Dendritic cell treated with granulocyte-macrophage colony-stimulating factor and Interleukin-4, amounts not matched to agents 40 ng/mL and 50 ng/mL, for 4 days (primary cell): ENCODE data around the gene PTPRK.
"Not testable (repeated sequence)": the region's sequence is repeated elsewhere in the genome, so short reads cannot be mapped to it uniquely, and the experiment has no call there.

Source experiments
- H3K27ac Mint-ChIP-seq: one replicate; pipeline ENCODE4 v1.8.0; 2022; ENCODE audit warnings: mild to moderate bottlenecking, mixed read lengths
- H3K27me3 Mint-ChIP-seq: one replicate; pipeline ENCODE4 v1.8.0; 2022; ENCODE audit warnings: mild to moderate bottlenecking, mixed read lengths
- H3K36me3 Mint-ChIP-seq: one replicate; pipeline ENCODE4 v1.8.0; 2022; ENCODE audit warnings: low read depth, mixed read lengths
- H3K4me1 Mint-ChIP-seq: one replicate; pipeline ENCODE4 v1.8.0; 2022; ENCODE audit warnings: low read depth, mixed read lengths
- H3K4me3 Mint-ChIP-seq: one replicate; pipeline ENCODE4 v1.8.0; 2022; ENCODE audit warnings: mild to moderate bottlenecking, moderate library complexity, mixed read lengths
- H3K9me3 Mint-ChIP-seq: one replicate; pipeline ENCODE4 v1.8.0; 2022; ENCODE audit warnings: mixed read lengths
- intact Hi-C: fragments of 100-400 bp; cut with micrococcal nuclease; formaldehyde crosslinking; loops from one replicate; pipeline ENCODE4 v1.15.0; 2022

Gene PTPRK

DNA sequence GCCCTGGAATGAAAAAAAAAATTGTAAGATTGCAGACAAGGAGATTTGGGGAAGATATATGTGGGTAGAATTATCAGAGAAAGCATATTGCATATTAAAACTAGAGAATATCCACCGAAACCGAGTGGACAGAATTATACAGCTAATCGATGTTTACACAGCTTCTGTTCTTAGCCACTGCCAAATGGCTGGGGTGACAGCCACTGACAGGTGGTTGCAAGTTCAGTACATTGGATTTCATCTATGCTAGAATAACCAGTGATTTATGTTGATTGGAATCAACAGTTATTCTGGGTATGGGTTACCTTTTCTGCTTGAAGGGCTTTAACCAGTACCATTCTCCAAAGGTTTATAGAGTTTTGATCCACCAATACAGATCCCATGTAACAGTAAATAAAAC is 571.1 kb downstream of the PTPRK start:
- Mint-ChIP-seq H3K36me3 (no peaks in the 10 kb centered on the region), H3K27me3 (no peaks in the 10 kb centered on the region), H3K27ac (no peak overlapping the region), H3K4me1 (no peaks in the 10 kb centered on the region), H3K4me3 (no peak overlapping the region), H3K9me3 (no peaks in the 10 kb centered on the region)
- intact Hi-C loops, result no loop called here

DNA sequence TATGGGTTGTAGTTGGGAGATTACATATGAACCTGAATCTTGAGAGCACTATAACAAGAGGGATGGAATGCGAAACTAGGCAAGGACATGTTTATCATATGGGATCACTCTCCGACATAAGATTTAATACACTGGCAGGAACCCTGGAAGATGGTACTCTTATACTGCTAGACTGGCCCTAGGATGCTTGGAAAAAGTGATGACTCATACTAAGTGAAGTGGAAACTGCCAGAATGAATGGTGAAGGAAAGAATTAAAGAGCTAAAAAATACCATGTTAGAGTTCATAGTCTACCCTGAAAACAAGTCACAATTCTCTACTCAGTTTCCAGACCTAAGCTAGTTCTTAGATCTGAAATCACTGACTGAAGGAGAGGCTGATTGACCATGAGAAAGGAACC is 574.0 kb downstream of the PTPRK start:
- H3K4me1 Mint-ChIP-seq, result no peaks in the 10 kb centered on the region
- no peak overlapping the region for H3K27ac Mint-ChIP-seq
- no peaks in the 10 kb centered on the region for H3K27me3 Mint-ChIP-seq
- H3K4me3 Mint-ChIP-seq, result no peak overlapping the region
- no peaks in the 10 kb centered on the region for H3K36me3 Mint-ChIP-seq
- H3K9me3 Mint-ChIP-seq, result no peaks in the 10 kb centered on the region
- intact Hi-C loops, result no loop called here

DNA sequence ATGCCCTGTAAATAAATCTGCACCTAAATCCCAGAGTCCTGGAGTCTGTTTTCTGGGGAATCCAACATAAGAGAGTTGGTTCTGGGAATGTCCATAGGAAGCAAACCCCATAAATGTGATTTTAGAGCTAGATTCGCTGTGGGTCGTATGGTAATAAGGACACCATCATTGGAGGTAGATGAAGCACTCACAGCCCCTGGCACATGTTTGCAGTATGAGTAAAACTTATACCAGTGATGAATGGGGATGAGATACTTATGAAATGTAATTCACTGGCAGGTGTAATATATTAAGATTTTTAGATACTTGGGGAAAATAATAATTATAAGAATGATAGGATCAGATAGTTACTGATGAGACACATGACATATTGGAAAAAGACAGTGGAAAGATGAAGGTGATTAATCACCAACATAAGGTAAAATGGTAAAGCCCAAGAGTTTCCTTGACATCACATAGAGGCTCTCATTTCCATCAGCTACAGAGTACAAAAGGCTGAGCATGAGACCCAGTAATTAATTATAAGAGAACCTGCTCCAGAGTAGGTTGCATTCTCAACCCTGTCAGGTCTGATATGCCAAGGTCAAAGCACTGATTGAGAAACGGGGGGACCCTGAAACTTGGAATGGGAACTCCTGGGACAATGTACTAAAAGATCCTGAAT is 574.8 kb downstream of the PTPRK start:
- no peak overlapping the region for H3K4me3 Mint-ChIP-seq
- no peaks in the 10 kb centered on the region for H3K4me1 Mint-ChIP-seq
- no peaks in the 10 kb centered on the region for H3K9me3 Mint-ChIP-seq
- intact Hi-C loops, result no loop called here
- H3K36me3 Mint-ChIP-seq, result no peaks in the 10 kb centered on the region
- H3K27me3 Mint-ChIP-seq, result no peaks in the 10 kb centered on the region
- no peak overlapping the region for H3K27ac Mint-ChIP-seq

DNA sequence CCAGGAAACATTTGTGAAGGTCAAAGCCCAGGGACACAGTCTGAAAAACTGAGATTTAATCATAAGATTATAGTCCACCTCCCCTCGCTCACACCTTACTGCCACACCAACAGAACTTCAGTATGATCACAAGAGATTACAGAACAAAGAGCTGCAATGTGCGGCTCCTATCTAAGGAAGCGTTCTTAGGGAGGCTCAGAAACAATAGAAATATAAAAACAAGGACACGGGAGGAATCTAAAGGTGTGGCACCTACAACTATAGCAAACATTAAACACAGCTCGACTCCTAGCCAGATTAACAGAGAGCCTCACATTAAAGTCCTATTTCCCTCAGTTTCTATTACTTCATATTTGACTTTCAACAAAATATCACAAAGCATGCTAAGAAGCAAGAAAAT is 579.2 kb downstream of the PTPRK start:
- no peaks in the 10 kb centered on the region for H3K27me3 Mint-ChIP-seq
- no peaks in the 10 kb centered on the region for H3K9me3 Mint-ChIP-seq
- no peak overlapping the region for H3K27ac Mint-ChIP-seq
- no peak overlapping the region for H3K4me3 Mint-ChIP-seq
- no peaks in the 10 kb centered on the region for H3K4me1 Mint-ChIP-seq
- no peaks in the 10 kb centered on the region for H3K36me3 Mint-ChIP-seq
- intact Hi-C loops, result no loop called here

DNA sequence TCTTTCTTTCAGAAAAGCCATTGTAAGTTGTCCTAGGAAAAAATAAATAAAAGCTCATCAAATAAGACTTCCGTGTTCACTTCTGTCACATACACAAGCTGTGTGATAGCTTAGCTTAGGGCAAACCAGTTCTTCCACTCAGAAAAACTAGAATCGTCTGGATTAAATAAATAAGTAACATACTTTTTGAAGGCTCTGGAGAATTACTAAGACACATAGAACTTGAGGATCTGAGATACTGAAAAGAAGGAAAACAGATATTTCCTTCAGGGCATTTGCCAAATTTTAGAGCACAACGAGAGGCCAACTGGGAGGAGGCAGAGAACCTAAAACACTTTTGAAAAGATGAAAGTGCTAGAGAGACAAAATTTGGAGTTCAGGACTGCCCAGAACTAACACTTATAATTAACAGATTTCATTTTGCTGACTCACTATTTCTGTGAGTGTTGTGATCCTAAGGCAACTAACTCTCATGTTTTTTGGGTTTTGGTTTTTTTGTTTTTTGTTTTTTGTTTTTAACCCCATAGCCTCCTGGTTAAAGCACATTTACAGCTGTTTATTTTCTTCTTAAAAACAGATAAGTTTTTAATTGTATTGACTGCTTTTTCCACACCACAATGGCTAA is 580.8 kb downstream of the PTPRK start:
- Mint-ChIP-seq H3K27me3 (no peaks in the 10 kb centered on the region), H3K36me3 (no peaks in the 10 kb centered on the region), H3K27ac (no peak overlapping the region), H3K4me3 (no peak overlapping the region), H3K4me1 (no peaks in the 10 kb centered on the region), H3K9me3 (no peaks in the 10 kb centered on the region)
- intact Hi-C loops, result no loop called here

DNA sequence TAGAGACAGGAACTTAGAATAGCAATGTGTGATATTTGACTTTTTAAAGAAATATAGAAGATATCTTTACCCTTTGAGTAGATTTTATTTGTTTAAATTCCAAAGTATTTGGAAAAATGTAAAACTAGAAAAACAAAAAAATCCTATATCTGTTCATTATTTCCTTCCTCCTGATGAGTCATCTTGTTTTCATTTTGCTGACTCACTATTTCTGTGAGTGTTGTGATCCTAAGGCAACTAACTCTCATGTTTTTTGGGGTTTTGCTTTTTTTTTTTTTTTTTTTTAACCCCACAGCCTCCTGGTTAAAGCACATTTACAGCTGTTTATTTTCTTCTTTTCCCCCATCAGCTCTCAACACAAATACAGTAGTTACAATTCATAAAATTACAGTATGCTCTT is 581.7 kb downstream of the PTPRK start:
- H3K27me3 Mint-ChIP-seq, result no peaks in the 10 kb centered on the region
- H3K4me1 Mint-ChIP-seq, result no peaks in the 10 kb centered on the region
- intact Hi-C loops, result no loop called here
- no peak overlapping the region for H3K4me3 Mint-ChIP-seq
- H3K36me3 Mint-ChIP-seq, result no peaks in the 10 kb centered on the region
- no peak overlapping the region for H3K27ac Mint-ChIP-seq
- H3K9me3 Mint-ChIP-seq, result no peaks in the 10 kb centered on the region

DNA sequence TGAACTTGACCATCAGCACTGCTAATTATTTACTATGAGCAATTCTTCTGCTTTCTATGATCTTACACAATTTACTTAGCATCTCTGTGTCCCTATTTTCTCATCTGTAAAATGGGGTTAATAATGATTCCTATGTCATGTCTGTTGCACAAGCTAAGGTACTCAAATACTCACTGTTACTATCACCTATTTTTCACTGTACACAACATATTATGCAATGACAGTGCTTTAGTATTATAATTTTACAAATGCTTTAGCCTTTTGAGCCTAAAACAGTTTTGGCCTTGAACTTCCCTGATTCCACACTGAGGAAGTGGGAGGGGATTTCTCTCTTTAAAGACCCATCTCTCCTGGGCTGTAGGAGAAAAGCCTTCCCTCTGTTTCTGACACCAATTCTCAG is 582.7 kb downstream of the PTPRK start:
- no peaks in the 10 kb centered on the region for H3K36me3 Mint-ChIP-seq
- no peaks in the 10 kb centered on the region for H3K4me1 Mint-ChIP-seq
- intact Hi-C loops, result no loop called here
- no peak overlapping the region for H3K4me3 Mint-ChIP-seq
- H3K27ac Mint-ChIP-seq, result no peak overlapping the region
- no peaks in the 10 kb centered on the region for H3K27me3 Mint-ChIP-seq
- H3K9me3 Mint-ChIP-seq, result peaks cover 6% of the 10 kb centered on the region

DNA sequence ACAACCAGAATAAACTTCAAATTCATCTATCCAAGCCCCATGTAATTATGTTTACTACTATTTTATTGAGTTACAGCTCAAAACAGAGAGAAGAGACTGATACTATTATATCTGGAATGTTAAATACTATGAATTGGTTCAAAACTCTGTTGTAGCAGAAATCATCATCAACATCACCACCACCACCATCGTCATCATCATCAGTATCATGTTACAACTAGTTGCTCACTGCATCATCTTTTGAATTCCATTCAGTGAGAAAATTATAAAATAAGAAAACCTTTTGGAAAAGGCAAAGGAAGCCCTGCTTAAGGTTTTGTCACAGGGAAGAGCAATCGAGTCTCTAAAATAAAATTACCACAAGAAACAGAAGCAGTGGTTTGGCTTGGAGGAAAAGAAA is 583.3 kb downstream of the PTPRK start:
- H3K27ac Mint-ChIP-seq, result no peak overlapping the region
- no peaks in the 10 kb centered on the region for H3K36me3 Mint-ChIP-seq
- intact Hi-C loops, result no loop called here
- H3K9me3 Mint-ChIP-seq, result peaks cover 10% of the 10 kb centered on the region
- H3K4me3 Mint-ChIP-seq, result no peak overlapping the region
- no peaks in the 10 kb centered on the region for H3K4me1 Mint-ChIP-seq
- no peaks in the 10 kb centered on the region for H3K27me3 Mint-ChIP-seq

DNA sequence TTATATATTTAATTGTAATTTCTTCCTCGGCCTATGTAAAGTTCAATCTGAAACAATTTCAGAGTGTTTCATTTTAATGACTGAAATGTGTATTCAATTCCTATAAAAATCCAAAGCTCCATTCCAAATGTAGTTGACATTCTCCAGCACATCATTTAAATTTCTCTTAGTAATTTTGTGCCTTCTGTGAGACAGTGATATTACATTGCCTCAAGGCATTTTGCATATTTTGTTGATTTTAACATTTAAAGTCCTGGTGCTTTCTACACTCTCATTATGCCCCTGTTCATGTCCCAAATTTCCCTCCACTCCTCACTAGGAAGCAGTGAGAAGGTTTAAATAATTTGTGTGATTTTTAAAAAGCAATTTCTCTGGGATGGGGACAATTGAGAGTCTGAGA is 585.4 kb downstream of the PTPRK start:
- Mint-ChIP-seq H3K36me3 (no peaks in the 10 kb centered on the region), H3K27me3 (no peaks in the 10 kb centered on the region), H3K9me3 (peaks cover 10% of the 10 kb centered on the region), H3K27ac (no peak overlapping the region), H3K4me3 (no peak overlapping the region), H3K4me1 (no peaks in the 10 kb centered on the region)
- intact Hi-C loops, result no loop called here

DNA sequence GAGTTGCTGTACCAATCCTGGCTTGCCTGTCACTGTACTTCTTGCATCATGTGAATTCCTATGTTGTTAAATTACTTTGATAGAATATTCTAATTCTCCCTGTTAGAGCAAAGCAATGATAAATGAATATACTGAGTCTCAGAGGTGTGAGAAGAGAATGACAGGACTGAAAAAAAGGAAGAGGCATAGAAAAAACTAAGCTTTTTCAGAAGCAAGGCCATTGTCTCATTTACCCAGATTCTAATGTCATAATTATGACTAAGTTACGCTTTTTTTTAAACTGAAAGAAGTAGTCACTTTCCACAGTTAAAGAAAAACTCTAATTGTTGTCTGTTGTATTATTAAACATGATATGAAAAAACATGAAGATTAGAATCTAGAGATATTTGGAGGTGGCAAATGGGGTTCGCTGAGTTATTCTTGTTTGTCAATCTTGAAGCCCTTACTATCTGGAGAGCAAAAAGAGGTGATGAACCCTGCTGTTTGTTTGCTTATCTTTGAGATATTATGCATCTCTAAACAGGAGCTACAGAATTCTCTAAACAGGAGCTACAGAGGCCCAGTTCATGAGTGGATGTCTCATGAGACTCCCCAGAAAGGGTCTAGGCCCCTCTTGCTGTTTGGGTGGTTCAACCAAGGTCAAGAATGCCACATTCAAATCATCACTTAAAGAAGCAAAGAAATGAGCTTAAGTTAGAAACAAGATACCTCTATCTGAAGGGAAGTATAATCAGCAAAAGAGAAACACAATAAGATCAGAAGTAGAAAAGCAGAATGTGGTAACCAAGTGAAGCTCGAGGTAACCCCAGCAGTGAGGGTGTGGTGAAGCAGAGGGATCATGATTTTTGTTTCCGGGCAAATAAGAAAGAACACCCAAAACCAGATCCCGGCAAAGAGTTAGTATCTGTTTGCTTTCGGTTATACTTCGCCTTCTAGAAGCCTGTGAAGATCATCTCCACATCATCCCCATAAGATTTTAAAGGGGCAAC is 586.3 kb downstream of the PTPRK start:
- Mint-ChIP-seq H3K36me3 (no peaks in the 10 kb centered on the region), H3K4me1 (no peaks in the 10 kb centered on the region), H3K4me3 (no peak overlapping the region), H3K9me3 (peaks cover 13% of the 10 kb centered on the region), H3K27me3 (no peaks in the 10 kb centered on the region), H3K27ac (no peak overlapping the region)
- intact Hi-C loops, result no loop called here

DNA sequence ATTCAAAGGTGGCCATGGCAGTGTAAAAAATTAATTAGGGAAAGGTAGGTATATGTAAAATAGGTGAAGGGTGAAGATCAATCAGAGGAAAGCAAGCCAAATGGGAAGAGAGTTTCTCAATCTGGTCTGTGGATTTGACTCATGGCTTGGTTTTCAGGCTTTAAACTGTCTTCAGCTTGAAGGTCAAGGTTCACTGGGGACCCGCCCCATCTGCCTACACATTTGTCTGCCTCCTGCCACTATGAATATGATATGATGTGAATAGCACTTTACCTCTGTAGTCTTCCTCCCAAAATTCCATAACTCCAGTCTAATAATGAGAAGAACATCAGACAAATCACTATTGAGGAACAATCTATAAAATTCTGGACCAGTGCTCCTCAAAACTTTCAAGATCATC is 587.3 kb downstream of the PTPRK start:
- no peak overlapping the region for H3K27ac Mint-ChIP-seq

DNA sequence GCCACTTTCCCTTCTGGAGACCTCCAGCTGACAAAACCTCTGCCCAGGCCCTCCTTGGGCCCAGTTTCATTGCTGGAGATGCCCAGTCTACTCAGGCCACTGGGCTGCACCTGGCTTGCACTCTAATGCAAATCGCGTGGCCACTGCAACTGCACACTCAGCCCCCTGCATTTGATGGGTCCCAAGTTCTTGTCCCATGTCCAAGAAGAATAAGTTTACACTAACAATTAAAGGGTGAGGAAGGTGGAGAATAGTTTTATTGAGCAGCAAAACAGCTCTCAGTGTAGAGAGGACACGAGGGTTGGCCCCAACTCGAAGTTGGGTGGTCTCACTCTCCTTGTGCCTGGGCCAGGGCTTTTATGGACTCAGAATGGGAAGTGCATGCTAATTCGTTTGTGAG is 587.7 kb downstream of the PTPRK start:
- Mint-ChIP-seq H3K9me3 (peaks cover 25% of the 10 kb centered on the region), H3K27ac (no peak overlapping the region), H3K4me3 (no peak overlapping the region), H3K36me3 (no peaks in the 10 kb centered on the region), H3K4me1 (no peaks in the 10 kb centered on the region), H3K27me3 (no peaks in the 10 kb centered on the region)
- intact Hi-C loops, result no loop called here

More for the DNA sequence above, 587.3 kb downstream of the PTPRK start:
- H3K27me3 Mint-ChIP-seq, result no peaks in the 10 kb centered on the region
- H3K4me3 Mint-ChIP-seq, result no peak overlapping the region
- no peaks in the 10 kb centered on the region for H3K36me3 Mint-ChIP-seq
- H3K4me1 Mint-ChIP-seq, result no peaks in the 10 kb centered on the region
- intact Hi-C loops, result no loop called here
- peaks cover 21% of the 10 kb centered on the region for H3K9me3 Mint-ChIP-seq

DNA sequence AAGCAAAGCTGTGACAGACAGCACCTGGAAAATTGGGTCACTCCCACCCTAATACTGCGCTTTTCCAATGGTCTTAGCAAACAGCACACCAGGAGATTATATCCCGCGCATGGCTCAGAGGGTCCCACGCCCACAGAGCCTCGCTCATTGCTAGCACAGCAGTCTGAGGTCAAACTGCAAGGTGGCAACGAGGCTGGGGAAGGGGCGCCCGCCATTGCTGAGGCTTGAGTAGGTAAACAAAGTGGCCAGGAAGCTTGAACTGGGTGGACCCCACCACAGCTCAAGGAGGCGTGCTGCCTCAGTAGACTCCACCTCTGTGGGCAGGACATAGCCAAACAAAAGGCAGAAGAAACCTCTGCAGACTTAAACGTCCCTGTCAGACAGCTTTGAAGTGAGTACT is 594.0 kb downstream of the PTPRK start:
- H3K36me3 Mint-ChIP-seq, H3K27ac Mint-ChIP-seq, H3K4me1 Mint-ChIP-seq, H3K4me3 Mint-ChIP-seq, H3K27me3 Mint-ChIP-seq, intact Hi-C loops: not testable (repeated sequence)
- peaks cover 74% of the 10 kb centered on the region for H3K9me3 Mint-ChIP-seq

DNA sequence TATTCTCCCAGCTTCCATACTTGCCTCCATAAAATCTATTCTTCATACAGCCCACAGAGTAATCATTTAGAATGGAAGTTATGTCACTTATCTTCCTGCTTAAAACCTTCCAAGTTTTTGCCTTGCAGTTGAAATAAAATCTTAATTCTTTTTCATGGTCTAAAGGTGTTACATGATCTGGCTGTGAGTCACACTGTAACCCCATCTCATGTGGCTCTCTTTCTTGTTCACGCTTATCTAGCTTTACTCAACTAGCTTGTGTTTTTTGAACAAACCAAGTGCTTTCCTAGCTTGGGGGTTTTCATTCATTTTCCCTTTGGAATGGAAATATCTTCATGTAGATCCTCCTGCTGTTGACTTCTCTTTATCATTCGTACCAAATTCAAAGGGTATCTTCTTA is 596.0 kb downstream of the PTPRK start:
- peaks cover 74% of the 10 kb centered on the region for H3K9me3 Mint-ChIP-seq
- no peaks in the 10 kb centered on the region for H3K36me3 Mint-ChIP-seq
- H3K4me3 Mint-ChIP-seq, result no peak overlapping the region
- intact Hi-C loops, result no loop called here
- H3K27me3 Mint-ChIP-seq, result no peaks in the 10 kb centered on the region
- H3K27ac Mint-ChIP-seq, result no peak overlapping the region
- no peaks in the 10 kb centered on the region for H3K4me1 Mint-ChIP-seq
